ENCODE results near the gene C1QA. TPM values are rescaled to one million over a fixed set of nuclear protein-coding genes. Genes with fewer than 3 reads are reported as not detected.

C1QA gene
- total and polyA plus RNA-seq, 2 donors (not counting 1 experiment from before 2014, with no cell fraction given) = not detected

DNA sequence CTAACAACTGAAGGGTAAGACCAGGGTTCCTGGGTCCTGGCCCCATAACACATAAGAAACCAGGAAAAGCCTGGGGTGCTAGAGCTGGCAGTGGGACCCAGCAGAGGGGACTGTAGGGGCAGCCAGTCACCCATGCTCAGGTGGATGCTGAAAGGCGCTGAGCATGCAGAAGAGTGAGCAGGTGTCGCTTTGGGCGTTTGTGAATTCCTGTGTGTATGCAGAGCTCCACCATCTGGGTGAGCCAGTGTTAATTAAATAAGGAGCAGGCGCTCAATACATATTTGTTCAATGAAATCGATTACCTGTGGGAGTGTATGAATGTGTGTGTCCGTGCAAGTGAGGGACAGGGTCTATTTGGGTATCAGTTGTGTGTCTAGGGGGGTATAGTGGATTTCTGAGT, 499 bp downstream of the C1QA start:
- Histone ChIP-seq H4K20me1 (ENCODE audit: control insufficient read depth, extremely low read depth, insufficient read depth, low read length) (no peaks in the 10 kb centered on the region), H3K27me3 (ENCODE audit: control insufficient read depth, insufficient read depth, low read length) (peaks cover 7% of the 10 kb centered on the region), H3K36me3 (ENCODE audit: control insufficient read depth, insufficient read depth, low read length) (no peaks in the 10 kb centered on the region), H3K4me1 (ENCODE audit: control insufficient read depth, extremely low read depth, insufficient read depth, low read length) (no peaks in the 10 kb centered on the region), H3K4me2 (ENCODE audit: extremely low read depth, insufficient read depth, low read length) (no peak overlapping the region), H3K27ac (ENCODE audit: insufficient read depth, low read length) (no peak overlapping the region), H3K79me2 (ENCODE audit: control insufficient read depth, insufficient read depth, low read length) (no peaks in the 10 kb centered on the region), H3K4me3 (replicated peaks in 1 of 4; ENCODE audit: control extremely low read depth in 1 of 4, insufficient read depth in 1 of 4, low read depth in 3 of 4, low read length in 4 of 4) (no peak overlapping the region), H3K9ac (ENCODE audit: insufficient read depth, low read length) (no peak overlapping the region), H2AFZ (ENCODE audit: low read length) (no peak overlapping the region), H3K9me3 (ENCODE audit: control insufficient read depth, insufficient read depth, low read depth, low read length) (no peaks in the 10 kb centered on the region)
- DNase-seq (ENCODE audit: low read depth in 2 of 2) = no peak
- TF ChIP-seq, protein P1, sequence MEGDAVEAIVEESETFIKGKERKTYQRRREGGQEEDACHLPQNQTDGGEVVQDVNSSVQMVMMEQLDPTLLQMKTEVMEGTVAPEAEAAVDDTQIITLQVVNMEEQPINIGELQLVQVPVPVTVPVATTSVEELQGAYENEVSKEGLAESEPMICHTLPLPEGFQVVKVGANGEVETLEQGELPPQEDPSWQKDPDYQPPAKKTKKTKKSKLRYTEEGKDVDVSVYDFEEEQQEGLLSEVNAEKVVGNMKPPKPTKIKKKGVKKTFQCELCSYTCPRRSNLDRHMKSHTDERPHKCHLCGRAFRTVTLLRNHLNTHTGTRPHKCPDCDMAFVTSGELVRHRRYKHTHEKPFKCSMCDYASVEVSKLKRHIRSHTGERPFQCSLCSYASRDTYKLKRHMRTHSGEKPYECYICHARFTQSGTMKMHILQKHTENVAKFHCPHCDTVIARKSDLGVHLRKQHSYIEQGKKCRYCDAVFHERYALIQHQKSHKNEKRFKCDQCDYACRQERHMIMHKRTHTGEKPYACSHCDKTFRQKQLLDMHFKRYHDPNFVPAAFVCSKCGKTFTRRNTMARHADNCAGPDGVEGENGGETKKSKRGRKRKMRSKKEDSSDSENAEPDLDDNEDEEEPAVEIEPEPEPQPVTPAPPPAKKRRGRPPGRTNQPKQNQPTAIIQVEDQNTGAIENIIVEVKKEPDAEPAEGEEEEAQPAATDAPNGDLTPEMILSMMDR (conservative IDR thresholded peaks at IDR 0.05 in 1 of 2, IDR thresholded peaks at IDR 0.05 in 1 of 2; ENCODE audit: low read depth in 1 of 2, low read length in 2 of 2) = no peak
- no peak for TF ChIP-seq EZH2 (IDR thresholded peaks at IDR 0.05; ENCODE audit: low read length, missing control alignments)

DNA sequence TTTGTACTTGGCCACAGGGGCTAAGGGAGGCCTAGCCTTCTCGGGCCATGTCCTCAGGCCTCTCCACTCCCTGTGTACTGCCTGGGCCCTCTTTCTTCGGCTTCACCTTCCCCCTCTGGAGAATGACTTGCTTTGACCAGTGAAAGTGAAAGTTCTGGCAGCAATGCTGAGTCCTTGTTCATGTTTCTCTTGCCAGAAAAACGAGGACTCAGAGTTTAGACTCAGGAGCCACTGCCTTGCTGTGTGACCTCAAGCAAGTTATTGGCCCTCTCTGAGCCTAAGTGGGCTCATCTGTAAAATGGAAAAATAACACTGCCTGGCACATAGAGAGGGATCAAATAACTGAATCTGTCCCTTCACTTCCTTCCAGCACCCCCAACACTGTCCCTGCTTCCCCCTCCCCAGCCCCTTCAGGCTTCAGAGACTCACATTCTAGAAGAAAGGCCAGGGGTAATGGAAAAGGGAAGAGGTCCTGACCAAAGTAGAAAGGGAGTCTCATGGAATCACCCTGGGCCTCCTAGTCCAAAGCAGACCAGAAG, 1.5 kb downstream of the C1QA start:
- Histone ChIP-seq H3K4me1 (ENCODE audit: control insufficient read depth, extremely low read depth, insufficient read depth, low read length) (no peaks in the 10 kb centered on the region), H3K79me2 (ENCODE audit: control insufficient read depth, insufficient read depth, low read length) (no peaks in the 10 kb centered on the region), H2AFZ (ENCODE audit: low read length) (no peak overlapping the region), H3K27me3 (ENCODE audit: control insufficient read depth, insufficient read depth, low read length) (peaks cover 7% of the 10 kb centered on the region), H3K4me2 (ENCODE audit: extremely low read depth, insufficient read depth, low read length) (no peak overlapping the region), H4K20me1 (ENCODE audit: control insufficient read depth, extremely low read depth, insufficient read depth, low read length) (no peaks in the 10 kb centered on the region), H3K36me3 (ENCODE audit: control insufficient read depth, insufficient read depth, low read length) (no peaks in the 10 kb centered on the region), H3K27ac (ENCODE audit: insufficient read depth, low read length) (no peak overlapping the region), H3K9ac (ENCODE audit: insufficient read depth, low read length) (no peak overlapping the region), H3K9me3 (ENCODE audit: control insufficient read depth, insufficient read depth, low read depth, low read length) (no peaks in the 10 kb centered on the region), H3K4me3 (replicated peaks in 1 of 4; ENCODE audit: control extremely low read depth in 1 of 4, insufficient read depth in 1 of 4, low read depth in 3 of 4, low read length in 4 of 4) (no peak overlapping the region)
- DNase-seq (ENCODE audit: low read depth in 2 of 2) = no peak
- TF ChIP-seq, protein P1 (conservative IDR thresholded peaks at IDR 0.05 in 1 of 2, IDR thresholded peaks at IDR 0.05 in 1 of 2; ENCODE audit: low read depth in 1 of 2, low read length in 2 of 2) = no peak
- no peak for TF ChIP-seq EZH2 (IDR thresholded peaks at IDR 0.05; ENCODE audit: low read length, missing control alignments)

DNA sequence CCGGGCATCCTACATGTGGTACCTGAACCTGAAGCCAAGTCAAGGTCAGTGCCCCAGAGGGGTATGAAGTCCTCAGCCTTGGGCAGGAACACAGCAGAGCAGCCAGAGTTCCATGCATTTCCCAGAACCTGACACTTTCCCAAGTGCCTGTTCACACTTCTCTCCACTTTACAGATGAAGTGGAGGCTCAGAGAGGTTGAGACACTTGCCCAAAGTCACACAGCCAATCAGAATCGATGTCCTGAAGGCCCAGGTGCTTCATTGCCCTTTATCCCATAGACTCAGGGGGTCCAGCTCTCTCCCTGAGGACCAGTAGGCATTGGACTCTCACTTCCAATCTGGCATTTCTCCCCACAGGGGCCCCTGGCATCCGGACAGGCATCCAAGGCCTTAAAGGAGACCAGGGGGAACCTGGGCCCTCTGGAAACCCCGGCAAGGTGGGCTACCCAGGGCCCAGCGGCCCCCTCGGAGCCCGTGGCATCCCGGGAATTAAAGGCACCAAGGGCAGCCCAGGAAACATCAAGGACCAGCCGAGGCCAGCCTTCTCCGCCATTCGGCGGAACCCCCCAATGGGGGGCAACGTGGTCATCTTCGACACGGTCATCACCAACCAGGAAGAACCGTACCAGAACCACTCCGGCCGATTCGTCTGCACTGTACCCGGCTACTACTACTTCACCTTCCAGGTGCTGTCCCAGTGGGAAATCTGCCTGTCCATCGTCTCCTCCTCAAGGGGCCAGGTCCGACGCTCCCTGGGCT, 2.2 kb downstream of the C1QA start:
- Histone ChIP-seq H3K36me3 (ENCODE audit: control insufficient read depth, insufficient read depth, low read length) (no peaks in the 10 kb centered on the region), H3K9me3 (ENCODE audit: control insufficient read depth, insufficient read depth, low read depth, low read length) (no peaks in the 10 kb centered on the region), H4K20me1 (ENCODE audit: control insufficient read depth, extremely low read depth, insufficient read depth, low read length) (no peaks in the 10 kb centered on the region), H3K4me3 (replicated peaks in 1 of 4; ENCODE audit: control extremely low read depth in 1 of 4, insufficient read depth in 1 of 4, low read depth in 3 of 4, low read length in 4 of 4) (no peak overlapping the region), H3K27me3 (ENCODE audit: control insufficient read depth, insufficient read depth, low read length) (peaks cover 1% of the 10 kb centered on the region), H3K27ac (ENCODE audit: insufficient read depth, low read length) (no peak overlapping the region), H3K9ac (ENCODE audit: insufficient read depth, low read length) (no peak overlapping the region), H3K79me2 (ENCODE audit: control insufficient read depth, insufficient read depth, low read length) (no peaks in the 10 kb centered on the region), H3K4me2 (ENCODE audit: extremely low read depth, insufficient read depth, low read length) (no peak overlapping the region), H2AFZ (ENCODE audit: low read length) (no peak overlapping the region), H3K4me1 (ENCODE audit: control insufficient read depth, extremely low read depth, insufficient read depth, low read length) (no peaks in the 10 kb centered on the region)
- no peak for TF ChIP-seq EZH2 (IDR thresholded peaks at IDR 0.05; ENCODE audit: low read length, missing control alignments)
- TF ChIP-seq, protein P1 (conservative IDR thresholded peaks at IDR 0.05 in 1 of 2, IDR thresholded peaks at IDR 0.05 in 1 of 2; ENCODE audit: low read depth in 1 of 2, low read length in 2 of 2) = no peak
- DNase-seq (ENCODE audit: low read depth in 2 of 2) = no peak

Measured in fibroblast of lung (primary cell).